K562 (cell line): ENCODE measurements around the gene CEP95. TPM values are rescaled to one million over a fixed set of nuclear protein-coding genes. Genes with fewer than 3 reads are reported as not detected.

Source experiments
- ATF2 ChIP-seq: sonication (generic); formaldehyde crosslinking; IDR thresholded peaks from 2 replicates; pipeline ENCODE4 v1.8.1; 2022; ENCODE audit warnings: missing genetic modification reagents
- BRD9 ChIP-seq: fragments of 450-650 bp; IDR thresholded peaks from 2 replicates; pipeline ENCODE4 v1.6.1; 2018; ENCODE audit warnings: low read depth; ENCODE audit not compliant: partially characterized antibody
- CEBPG ChIP-seq, 3 experiments: fragments of 200-800 bp in 1 of 3; sonication (Bioruptor generic) in 1 of 3; sonication (generic) in 1 of 3; formaldehyde crosslinking in 1 of 3; IDR thresholded peaks in 2 of 3; conservative IDR thresholded peaks in 1 of 3; 2 replicates each; pipeline versions ENCODE4 v1.6.1 to v1.8.0; 2016 to 2022; ENCODE audit warnings: missing compliant biosample characterization in 2 of 3, missing genetic modification characterization in 2 of 3, mild to moderate bottlenecking in 1 of 3, missing genetic modification reagents in 1 of 3
- GABPB2 ChIP-seq: fragments of 250-450 bp; sonication (Bioruptor Pico); conservative IDR thresholded peaks from 2 replicates; pipeline ENCODE4 v1.5.1; 2021; ENCODE audit warnings: mild to moderate bottlenecking
- HMG20A ChIP-seq: fragments of 450-650 bp; formaldehyde crosslinking; conservative IDR thresholded peaks from 2 replicates; pipeline ENCODE4 v1.4.0; 2020; ENCODE audit warnings: mild to moderate bottlenecking, mixed read lengths
- MBD2 ChIP-seq: sonication (generic); IDR thresholded peaks from 2 replicates; pipeline ENCODE4 v1.6.1; 2016; ENCODE audit warnings: low read depth, borderline replicate concordance
- MTA3 ChIP-seq: fragments of 450-650 bp; formaldehyde crosslinking; IDR thresholded peaks from 2 replicates; pipeline ENCODE4 v1.6.1; 2017; ENCODE audit warnings: mild to moderate bottlenecking, borderline replicate concordance
- NR2C1 ChIP-seq, 2 experiments: fragments of 450-650 bp; IDR thresholded peaks; 2 replicates each; pipeline ENCODE4 v1.6.1; 2017; ENCODE audit warnings: mild to moderate bottlenecking in 2 of 2, antibody characterized with exemption in 1 of 2, inconsistent platforms in 1 of 2, missing compliant biosample characterization in 1 of 2, missing genetic modification characterization in 1 of 2
- NRF1 ChIP-seq, 2 experiments: fragments of 450-650 bp; IDR thresholded peaks in 1 of 2; conservative IDR thresholded peaks in 1 of 2; 2 replicates each; pipeline ENCODE4 v1.6.1; 2014; ENCODE audit warnings: mild to moderate bottlenecking in 2 of 2
- SLC30A9 ChIP-seq: fragments of 250-450 bp; sonication (Bioruptor Pico); IDR thresholded peaks from 2 replicates; pipeline ENCODE4 v1.8.0; 2022; ENCODE audit warnings: mild to moderate bottlenecking, moderate library complexity
- SRF ChIP-seq, 2 experiments: fragments of 250-450, 450-650 bp in 1 of 2; sonication (Bioruptor Pico) in 1 of 2; sonication (generic) in 1 of 2; formaldehyde crosslinking; IDR thresholded peaks; 2 replicates each; pipeline versions ENCODE4 v1.5.0 to v1.5.1; 2020 to 2022; ENCODE audit warnings: mild to moderate bottlenecking in 1 of 2, missing genetic modification reagents in 1 of 2
- STAG1 ChIP-seq: sonication (generic); formaldehyde crosslinking; IDR thresholded peaks from 2 replicates; pipeline ENCODE4 v1.5.0; 2020; ENCODE audit warnings: missing genetic modification reagents, borderline replicate concordance
- ZNF197 ChIP-seq: fragments of 200-800 bp; sonication (Bioruptor generic); IDR thresholded peaks from 2 replicates; pipeline ENCODE4 v1.6.1; 2016; ENCODE audit warnings: low read depth, missing genetic modification characterization, missing compliant biosample characterization
- ZNF318 ChIP-seq, 2 experiments: fragments of 450-650 bp; IDR thresholded peaks; 2 replicates each; pipeline ENCODE4 v1.6.1; 2016; ENCODE audit warnings: mild to moderate bottlenecking in 2 of 2, borderline replicate concordance in 1 of 2, low read depth in 1 of 2, moderate library complexity in 1 of 2
- polyA plus RNA-seq, 8 experiments: library from polyadenylated mRNA; depleted of rRNA in 4 of 8; stranded (reverse) in 5 of 8; unstranded in 3 of 8; fragments of >200 nt; fragmentation: Nextera tagmentation in 2 of 8; fragmentation: Illumina TruSeq in 1 of 8; extraction: Ambion mirVana in 2 of 8; extraction: Trizol in 1 of 8; gene quantifications; 2 replicates each; pipeline versions ENCODE4 v1.2.1 to v1.2.3, GENCODE V29; 2011 to 2014; ENCODE audit warnings: inconsistent platforms in 1 of 8, missing spikeins in 1 of 8
- total RNA-seq, 7 experiments: library from RNA; depleted of rRNA in 6 of 7; stranded (reverse); fragments of >200 nt in 6 of 7; fragmentation: Illumina TruSeq in 2 of 7; extraction: Trizol in 2 of 7; gene quantifications; 2 replicates each; pipeline versions ENCODE4 v1.2.1 to v1.2.3, GENCODE V29; 2011 to 2021; ENCODE audit warnings: low replicate concordance in 1 of 7
- TF ChIP-seq, protein P1 (sequence below): sonication (generic); formaldehyde crosslinking; IDR thresholded peaks from 2 replicates; pipeline ENCODE4 v1.8.0; 2022; ENCODE audit warnings: mild to moderate bottlenecking, low read depth, missing genetic modification reagents
- TF ChIP-seq, protein P2 (sequence below): fragments of 250-450 bp; sonication (Bioruptor Pico); IDR thresholded peaks from 2 replicates; pipeline ENCODE4 v1.9.0; 2021; ENCODE audit warnings: mild to moderate bottlenecking

Gene CEP95
- total and polyA plus RNA-seq, 9 of the 15 experiments (the other 6 are each of a cell fraction or from before 2014, with no cell fraction given): 26.7 to 80.7 (median 56.9) TPM

GRCh38 chr17:64506201-64506575 is 589 bp upstream of the CEP95 start, which contains the start of gene DDX5 (continued):
- 0 out of 2 replicates have a peak, but pooled peaks have one; percentile 25 for TF ChIP-seq ATF2 (CRISPR knock-in tag)
- peak in 1 of 2 experiments; percentile 14; a peak in 1 of 4 replicates for TF ChIP-seq ZNF318 (IDR thresholded peaks at IDR 0.05; ENCODE audit: borderline replicate concordance in 1 of 2, low read depth in 1 of 2)
- no peak for TF ChIP-seq SLC30A9 (CRISPR knock-in tag)
- TF ChIP-seq, protein P1, sequence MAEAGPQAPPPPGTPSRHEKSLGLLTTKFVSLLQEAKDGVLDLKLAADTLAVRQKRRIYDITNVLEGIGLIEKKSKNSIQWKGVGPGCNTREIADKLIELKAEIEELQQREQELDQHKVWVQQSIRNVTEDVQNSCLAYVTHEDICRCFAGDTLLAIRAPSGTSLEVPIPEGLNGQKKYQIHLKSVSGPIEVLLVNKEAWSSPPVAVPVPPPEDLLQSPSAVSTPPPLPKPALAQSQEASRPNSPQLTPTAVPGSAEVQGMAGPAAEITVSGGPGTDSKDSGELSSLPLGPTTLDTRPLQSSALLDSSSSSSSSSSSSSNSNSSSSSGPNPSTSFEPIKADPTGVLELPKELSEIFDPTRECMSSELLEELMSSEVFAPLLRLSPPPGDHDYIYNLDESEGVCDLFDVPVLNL (CRISPR knock-in tag): peak; percentile 57; the same call in 1 of the 2 replicates
- TF ChIP-seq CEBPG (CRISPR knock-in tag; IDR thresholded peaks at IDR 0.05): peak; percentile 46; the same call in 1 of the 2 replicates
- peak in 1 of 2 experiments; percentile 26; a peak in 2 of 4 replicates for TF ChIP-seq CEBPG (tag; conservative IDR thresholded peaks at IDR 0.05 in 1 of 2, IDR thresholded peaks at IDR 0.05 in 1 of 2)
- no peak for TF ChIP-seq GABPB2 (CRISPR knock-in tag)
- peak; percentile 17; the same call in 1 of the 2 replicates for TF ChIP-seq ZNF197
- TF ChIP-seq HMG20A: no peak
- peak; percentile 51; the same call in 1 of the 2 replicates for TF ChIP-seq STAG1 (CRISPR knock-in tag)
- TF ChIP-seq, protein P2, sequence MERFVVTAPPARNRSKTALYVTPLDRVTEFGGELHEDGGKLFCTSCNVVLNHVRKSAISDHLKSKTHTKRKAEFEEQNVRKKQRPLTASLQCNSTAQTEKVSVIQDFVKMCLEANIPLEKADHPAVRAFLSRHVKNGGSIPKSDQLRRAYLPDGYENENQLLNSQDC: peak; percentile 70; the same call in 1 of the 2 replicates
- peak; percentile 81 for TF ChIP-seq NR2C1 (IDR thresholded peaks at IDR 0.05)
- peak; percentile 86 for TF ChIP-seq NR2C1 (tag; IDR thresholded peaks at IDR 0.05)
- peak; percentile 81 for TF ChIP-seq MBD2
- TF ChIP-seq MTA3: peak; percentile 98
- TF ChIP-seq BRD9: no peak
- TF ChIP-seq NRF1 (conservative IDR thresholded peaks at IDR 0.05 in 1 of 2, IDR thresholded peaks at IDR 0.05 in 1 of 2): peak; percentile 87 to 89
- TF ChIP-seq SRF (CRISPR knock-in tag; IDR thresholded peaks at IDR 0.05): peak in 1 of 2 experiments; percentile 53; a peak in 1 of 4 replicates
